ENCODE data around the gene ADTRP. TPM values are rescaled to one million over a fixed set of nuclear protein-coding genes. Genes with fewer than 3 reads are reported as not detected.

The ADTRP gene
- total RNA-seq, 4 donors from 2014 or later: not detected

- H3K27ac ChIP-seq: no peak overlapping the region
- TF ChIP-seq CTCF (IDR thresholded peaks at IDR 0.05) (no peak), POLR2A (IDR thresholded peaks at IDR 0.05) (no peak)
- H3K36me3 ChIP-seq: no peaks in the 10 kb centered on the region
- H3K9me3 ChIP-seq: no peaks in the 10 kb centered on the region
- no peak for DNase-seq
- intact Hi-C loops (cut with DNase I; ENCODE audit: low total_unique reads): no loop called here
- H3K4me3 ChIP-seq: no peak overlapping the region
- H3K27me3 ChIP-seq: no peaks in the 10 kb centered on the region
- H3K4me1 ChIP-seq: no peaks in the 10 kb centered on the region
Observed at GRCh38 chr6:11796829-11797228, 18.2 kb upstream of the ADTRP start.

GRCh38 chr6:11795403-11795802 is 16.8 kb upstream of the ADTRP start:
- Histone ChIP-seq H3K9me3 (no peaks in the 10 kb centered on the region), H3K4me1 (no peaks in the 10 kb centered on the region), H3K4me3 (no peak overlapping the region), H3K36me3 (no peaks in the 10 kb centered on the region), H3K27me3 (no peaks in the 10 kb centered on the region), H3K27ac (peak overlapping the region; percentile 24 to 68)
- no peak for TF ChIP-seq POLR2A (IDR thresholded peaks at IDR 0.05)
- no peak for TF ChIP-seq CTCF (IDR thresholded peaks at IDR 0.05)
- intact Hi-C loops (cut with DNase I; ENCODE audit: low total_unique reads): no loop called here
- no peak for DNase-seq

GRCh38 chr6:11793277-11793676 is 14.7 kb upstream of the ADTRP start:
- no peaks in the 10 kb centered on the region for H3K9me3 ChIP-seq
- no peak for DNase-seq
- H3K36me3 ChIP-seq: no peaks in the 10 kb centered on the region
- no peaks in the 10 kb centered on the region for H3K4me1 ChIP-seq
- intact Hi-C loops (cut with DNase I; ENCODE audit: low total_unique reads): no loop called here
- no peak overlapping the region for H3K27ac ChIP-seq
- H3K4me3 ChIP-seq: no peak overlapping the region
- H3K27me3 ChIP-seq: no peaks in the 10 kb centered on the region
- no peak for TF ChIP-seq CTCF (IDR thresholded peaks at IDR 0.05)
- no peak for TF ChIP-seq POLR2A (IDR thresholded peaks at IDR 0.05)

GRCh38 chr6:11791354-11792107 is 12.9 kb upstream of the ADTRP start:
- Histone ChIP-seq H3K36me3 (no peaks in the 10 kb centered on the region), H3K9me3 (no peaks in the 10 kb centered on the region), H3K27me3 (no peaks in the 10 kb centered on the region), H3K27ac (no peak overlapping the region), H3K4me3 (no peak overlapping the region), H3K4me1 (no peaks in the 10 kb centered on the region)
- no peak for TF ChIP-seq CTCF (IDR thresholded peaks at IDR 0.05)
- no peak for TF ChIP-seq POLR2A (IDR thresholded peaks at IDR 0.05)
- no peak for DNase-seq
- intact Hi-C loops (cut with DNase I; ENCODE audit: low total_unique reads): no loop called here

- TF ChIP-seq POLR2A (IDR thresholded peaks at IDR 0.05): no peak
- no peak for TF ChIP-seq CTCF (IDR thresholded peaks at IDR 0.05)
- DNase-seq: no peak
Observed at GRCh38 chr6:11789744-11790143, 11.1 kb upstream of the ADTRP start.

More at GRCh38 chr6:11789744-11790143, 11.1 kb upstream of the ADTRP start:
- Histone ChIP-seq H3K27ac (no peak overlapping the region), H3K36me3 (no peaks in the 10 kb centered on the region), H3K27me3 (no peaks in the 10 kb centered on the region), H3K9me3 (no peaks in the 10 kb centered on the region), H3K4me1 (no peaks in the 10 kb centered on the region), H3K4me3 (no peak overlapping the region)
- intact Hi-C loops (cut with DNase I; ENCODE audit: low total_unique reads): no loop called here

All from uterus (tissue), 4 donors.